Gastrocnemius medialis (tissue), 4 donors: ENCODE data around the gene C8B.

Source experiments
- CTCF ChIP-seq, 5 experiments: fragments of 450-650 bp in 3 of 5; fragments of 200-600 bp in 2 of 5; sonication (generic) in 2 of 5; IDR thresholded peaks in 4 of 5; conservative IDR thresholded peaks in 1 of 5; 1 replicate in 4 of 5; 2 replicates in 1 of 5; pipeline ENCODE4 v1.5.1; 2016 to 2019; ENCODE audit warnings: antibody characterized with exemption in 5 of 5, mild to moderate bottlenecking in 3 of 5, moderate library complexity in 3 of 5
- POLR2A ChIP-seq, 2 donors: fragments of 450-650 bp; IDR thresholded peaks; one replicate each; pipeline ENCODE4 v1.6.1; 2017; ENCODE audit warnings: antibody characterized with exemption in 2 of 2, mild to moderate bottlenecking in 2 of 2, moderate library complexity in 2 of 2

- TF ChIP-seq CTCF (IDR thresholded peaks at IDR 0.05 in 4 of 5, conservative IDR thresholded peaks at IDR 0.05 in 1 of 5) (peak in 1 of 5 experiments; percentile 11), POLR2A (IDR thresholded peaks at IDR 0.05) (no peak)
Measured at GRCh38 chr1:56967900-56968832, 2.4 kb upstream of the C8B start.
